Adrenal gland (tissue), 5 donors: ENCODE measurements around the gene OTOS.

Source experiments
- POLR2A ChIP-seq, 2 donors: fragments of 450-650 bp; IDR thresholded peaks; one replicate each; pipeline ENCODE4 v1.6.1; 2017; ENCODE audit warnings: antibody characterized with exemption in 2 of 2, mild to moderate bottlenecking in 2 of 2, moderate library complexity in 1 of 2
- TF ChIP-seq, protein P1 (sequence below), 6 experiments: fragments of 450-650 bp in 4 of 6; fragments of 200-600 bp in 2 of 6; sonication (generic) in 1 of 6; IDR thresholded peaks; 1 replicate in 5 of 6; 2 replicates in 1 of 6; pipeline versions ENCODE4 v1.5.1 to v1.8.0; 2016 to 2021; ENCODE audit warnings: antibody characterized with exemption in 6 of 6, mild to moderate bottlenecking in 2 of 6, moderate library complexity in 1 of 6
- donor health status: DM: no; HTN: no; CAD: no.

GRCh38 chr2:240140511-240140910 lies at the start of gene OTOS:
- TF ChIP-seq, protein P1, sequence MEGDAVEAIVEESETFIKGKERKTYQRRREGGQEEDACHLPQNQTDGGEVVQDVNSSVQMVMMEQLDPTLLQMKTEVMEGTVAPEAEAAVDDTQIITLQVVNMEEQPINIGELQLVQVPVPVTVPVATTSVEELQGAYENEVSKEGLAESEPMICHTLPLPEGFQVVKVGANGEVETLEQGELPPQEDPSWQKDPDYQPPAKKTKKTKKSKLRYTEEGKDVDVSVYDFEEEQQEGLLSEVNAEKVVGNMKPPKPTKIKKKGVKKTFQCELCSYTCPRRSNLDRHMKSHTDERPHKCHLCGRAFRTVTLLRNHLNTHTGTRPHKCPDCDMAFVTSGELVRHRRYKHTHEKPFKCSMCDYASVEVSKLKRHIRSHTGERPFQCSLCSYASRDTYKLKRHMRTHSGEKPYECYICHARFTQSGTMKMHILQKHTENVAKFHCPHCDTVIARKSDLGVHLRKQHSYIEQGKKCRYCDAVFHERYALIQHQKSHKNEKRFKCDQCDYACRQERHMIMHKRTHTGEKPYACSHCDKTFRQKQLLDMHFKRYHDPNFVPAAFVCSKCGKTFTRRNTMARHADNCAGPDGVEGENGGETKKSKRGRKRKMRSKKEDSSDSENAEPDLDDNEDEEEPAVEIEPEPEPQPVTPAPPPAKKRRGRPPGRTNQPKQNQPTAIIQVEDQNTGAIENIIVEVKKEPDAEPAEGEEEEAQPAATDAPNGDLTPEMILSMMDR (IDR thresholded peaks at IDR 0.05), result no peak
- TF ChIP-seq POLR2A (IDR thresholded peaks at IDR 0.05), result no peak
